HepG2 (cell line): ENCODE results near the gene NR2F1-AS1. TPM values are rescaled to one million over a fixed set of nuclear protein-coding genes. Genes with fewer than 3 reads are reported as not detected.

Experiments used
- ELF4 ChIP-seq: sonication (generic); formaldehyde crosslinking; IDR thresholded peaks from 2 replicates; pipeline ENCODE4 v1.5.0; 2020; ENCODE audit warnings: missing genetic modification reagents, mild to moderate bottlenecking, moderate library complexity, borderline replicate concordance
- ETV5 ChIP-seq: IDR thresholded peaks from 2 replicates; pipeline ENCODE4 v1.6.1; 2018; ENCODE audit warnings: missing biosample characterization, missing genetic modification reagents, inconsistent platforms, borderline replicate concordance
- FOXK1 ChIP-seq: sonication (generic); formaldehyde crosslinking; IDR thresholded peaks from 2 replicates; pipeline ENCODE4 v1.4.0; 2020; ENCODE audit warnings: low read depth, missing genetic modification reagents, borderline replicate concordance
- HHEX ChIP-seq: IDR thresholded peaks from 2 replicates; pipeline ENCODE4 v1.6.1; 2016; ENCODE audit warnings: control low read depth
- IRF2 ChIP-seq: IDR thresholded peaks from 2 replicates; pipeline ENCODE4 v1.6.1; 2018; ENCODE audit warnings: missing genetic modification reagents, missing compliant biosample characterization
- MTA1 ChIP-seq: sonication (generic); formaldehyde crosslinking; IDR thresholded peaks from 2 replicates; pipeline ENCODE4 v1.4.0; 2020; ENCODE audit warnings: missing genetic modification reagents, mild to moderate bottlenecking, borderline replicate concordance
- POGZ ChIP-seq: sonication (generic); formaldehyde crosslinking; IDR thresholded peaks from 2 replicates; pipeline ENCODE4 v1.4.0; 2020; ENCODE audit warnings: mild to moderate bottlenecking, missing genetic modification reagents
- RNF2 ChIP-seq: fragments of 450-650 bp; conservative IDR thresholded peaks from 2 replicates; pipeline ENCODE4 v1.6.1; 2016; ENCODE audit warnings: low read depth
- SMYD3 ChIP-seq: sonication (generic); formaldehyde crosslinking; IDR thresholded peaks from 2 replicates; pipeline ENCODE4 v1.8.1; 2023; ENCODE audit warnings: mild to moderate bottlenecking, missing genetic modification reagents
- U2AF1 ChIP-seq: fragments of 200-400 bp; formaldehyde crosslinking; optimal IDR thresholded peaks from 2 replicates; pipeline ENCODE3; 2017; ENCODE audit warnings: mild to moderate bottlenecking, low read depth, low read length
- ZNF230 ChIP-seq: sonication (generic); formaldehyde crosslinking; IDR thresholded peaks from 2 replicates; pipeline ENCODE4 v1.4.0; 2020; ENCODE audit warnings: mild to moderate bottlenecking, missing genetic modification reagents
- ZNF44 ChIP-seq: sonication (generic); formaldehyde crosslinking; IDR thresholded peaks from 2 replicates; pipeline ENCODE4 v1.5.1; 2020; ENCODE audit warnings: mild to moderate bottlenecking, missing genetic modification reagents
- ZSCAN21 ChIP-seq: sonication (generic); formaldehyde crosslinking; IDR thresholded peaks from 2 replicates; pipeline ENCODE4 v1.8.0; 2022; ENCODE audit warnings: mild to moderate bottlenecking, missing genetic modification reagents, moderate library complexity, borderline replicate concordance
- polyA plus RNA-seq, 8 experiments: library from polyadenylated mRNA; depleted of rRNA in 3 of 8; stranded (reverse) in 7 of 8; unstranded in 1 of 8; fragments of >200 nt; fragmentation: Illumina TruSeq in 4 of 8; extraction: Trizol in 4 of 8; gene quantifications; 2 replicates each; pipeline versions ENCODE4 v1.2.1 to v1.2.3, GENCODE V29; 2011 to 2016; ENCODE audit warnings: low read depth in 4 of 8, missing spikeins in 1 of 8, mixed read lengths in 1 of 8; ENCODE audit not compliant: insufficient read depth in 1 of 8
- total RNA-seq, 5 experiments: library from RNA; depleted of rRNA; stranded (reverse); fragments of >200 nt; fragmentation: Illumina TruSeq; extraction: Trizol; gene quantifications; 2 replicates each; pipeline ENCODE4 v1.2.3, GENCODE V29; 2016; ENCODE audit warnings: low read depth in 1 of 5
- TF ChIP-seq, protein P1 (sequence below), 2 experiments: fragments of 450-650 bp in 1 of 2; sonication (generic) in 1 of 2; formaldehyde crosslinking in 1 of 2; IDR thresholded peaks; 2 replicates each; pipeline versions ENCODE4 v1.6.1 to v1.8.0; 2016 to 2022; ENCODE audit warnings: antibody characterized with exemption in 1 of 2, mild to moderate bottlenecking in 1 of 2, missing genetic modification reagents in 1 of 2
- TF ChIP-seq, protein P2 (sequence below): sonication (generic); formaldehyde crosslinking; IDR thresholded peaks from 2 replicates; pipeline ENCODE4 v1.4.0; 2020; ENCODE audit warnings: missing genetic modification reagents
- TF ChIP-seq, protein P3 (sequence below): sonication (generic); formaldehyde crosslinking; IDR thresholded peaks from 2 replicates; pipeline ENCODE4 v1.5.1; 2020; ENCODE audit warnings: mild to moderate bottlenecking, missing genetic modification reagents

The NR2F1-AS1 gene
- total and polyA plus RNA-seq, 2 of the 13 experiments (the other 11 are each of a cell fraction or from before 2014, with no cell fraction given), result 2.8 TPM

DNA sequence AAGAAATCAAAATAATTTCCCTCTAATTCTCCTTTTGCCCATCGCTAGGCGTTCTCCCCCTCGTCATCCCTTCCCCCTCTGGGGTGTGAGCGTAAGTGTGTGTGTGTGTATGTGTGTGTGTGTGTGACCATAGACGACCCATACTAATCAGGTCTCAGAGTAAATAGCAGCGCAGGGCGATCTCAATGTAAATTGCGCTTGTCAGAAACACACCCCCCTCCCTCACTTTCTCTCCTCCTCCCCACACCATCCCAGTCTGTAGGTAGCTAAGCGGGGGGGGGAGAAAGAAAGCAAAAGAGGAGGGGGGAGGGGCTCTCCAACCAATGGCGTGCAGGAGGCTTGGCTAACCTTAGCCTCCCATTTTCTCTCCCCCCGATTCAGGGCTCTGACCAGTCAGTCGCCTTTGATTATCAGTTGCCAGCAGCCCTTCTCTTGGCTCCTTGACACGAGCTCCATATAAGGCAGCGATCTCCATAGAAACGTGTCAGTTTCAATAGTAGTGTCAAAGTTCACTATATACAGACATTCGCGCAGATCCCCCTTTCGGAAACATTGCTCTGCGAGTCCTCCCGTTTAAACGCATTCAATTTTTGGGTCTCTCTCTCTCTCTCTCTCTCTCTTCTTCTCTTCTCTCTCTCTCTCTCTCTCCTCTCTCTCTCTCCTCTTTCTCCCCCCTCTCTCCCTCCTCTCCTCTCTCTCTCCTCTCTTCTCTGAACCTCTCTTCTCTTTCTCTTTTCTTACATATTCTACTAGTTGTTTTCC is 1.8 kb upstream of the NR2F1-AS1 start, which contains the start of gene NR2F1 (continued):
- TF ChIP-seq, protein P1, sequence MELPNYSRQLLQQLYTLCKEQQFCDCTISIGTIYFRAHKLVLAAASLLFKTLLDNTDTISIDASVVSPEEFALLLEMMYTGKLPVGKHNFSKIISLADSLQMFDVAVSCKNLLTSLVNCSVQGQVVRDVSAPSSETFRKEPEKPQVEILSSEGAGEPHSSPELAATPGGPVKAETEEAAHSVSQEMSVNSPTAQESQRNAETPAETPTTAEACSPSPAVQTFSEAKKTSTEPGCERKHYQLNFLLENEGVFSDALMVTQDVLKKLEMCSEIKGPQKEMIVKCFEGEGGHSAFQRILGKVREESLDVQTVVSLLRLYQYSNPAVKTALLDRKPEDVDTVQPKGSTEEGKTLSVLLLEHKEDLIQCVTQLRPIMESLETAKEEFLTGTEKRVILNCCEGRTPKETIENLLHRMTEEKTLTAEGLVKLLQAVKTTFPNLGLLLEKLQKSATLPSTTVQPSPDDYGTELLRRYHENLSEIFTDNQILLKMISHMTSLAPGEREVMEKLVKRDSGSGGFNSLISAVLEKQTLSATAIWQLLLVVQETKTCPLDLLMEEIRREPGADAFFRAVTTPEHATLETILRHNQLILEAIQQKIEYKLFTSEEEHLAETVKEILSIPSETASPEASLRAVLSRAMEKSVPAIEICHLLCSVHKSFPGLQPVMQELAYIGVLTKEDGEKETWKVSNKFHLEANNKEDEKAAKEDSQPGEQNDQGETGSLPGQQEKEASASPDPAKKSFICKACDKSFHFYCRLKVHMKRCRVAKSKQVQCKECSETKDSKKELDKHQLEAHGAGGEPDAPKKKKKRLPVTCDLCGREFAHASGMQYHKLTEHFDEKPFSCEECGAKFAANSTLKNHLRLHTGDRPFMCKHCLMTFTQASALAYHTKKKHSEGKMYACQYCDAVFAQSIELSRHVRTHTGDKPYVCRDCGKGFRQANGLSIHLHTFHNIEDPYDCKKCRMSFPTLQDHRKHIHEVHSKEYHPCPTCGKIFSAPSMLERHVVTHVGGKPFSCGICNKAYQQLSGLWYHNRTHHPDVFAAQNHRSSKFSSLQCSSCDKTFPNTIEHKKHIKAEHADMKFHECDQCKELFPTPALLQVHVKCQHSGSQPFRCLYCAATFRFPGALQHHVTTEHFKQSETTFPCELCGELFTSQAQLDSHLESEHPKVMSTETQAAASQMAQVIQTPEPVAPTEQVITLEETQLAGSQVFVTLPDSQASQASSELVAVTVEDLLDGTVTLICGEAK (IDR thresholded peaks at IDR 0.05), result no peak
- TF ChIP-seq, protein P1 (CRISPR knock-in tag; IDR thresholded peaks at IDR 0.05), result peak; percentile 74; the same call in 1 of the 2 replicates
- no peak for TF ChIP-seq HHEX
- TF ChIP-seq ELF4 (CRISPR knock-in tag), result peak; percentile 58; the same call in 1 of the 2 replicates
- TF ChIP-seq ZNF44, result no peak
- peak; percentile 82 for TF ChIP-seq MTA1 (CRISPR knock-in tag)
- TF ChIP-seq ETV5 (CRISPR knock-in tag), result no peak; the same call in 1 of the 2 replicates
- peak; percentile 62 for TF ChIP-seq IRF2 (CRISPR knock-in tag)
- peak; percentile 30 for TF ChIP-seq U2AF1
- no peak for TF ChIP-seq ZSCAN21 (CRISPR knock-in tag)
- TF ChIP-seq, protein P2, sequence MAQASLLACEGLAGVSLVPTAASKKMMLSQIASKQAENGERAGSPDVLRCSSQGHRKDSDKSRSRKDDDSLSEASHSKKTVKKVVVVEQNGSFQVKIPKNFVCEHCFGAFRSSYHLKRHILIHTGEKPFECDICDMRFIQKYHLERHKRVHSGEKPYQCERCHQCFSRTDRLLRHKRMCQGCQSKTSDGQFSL (CRISPR knock-in tag), result peak; percentile 89; the same call in 1 of the 2 replicates
- TF ChIP-seq POGZ (CRISPR knock-in tag), result peak; percentile 91
- TF ChIP-seq RNF2, result no peak
- TF ChIP-seq SMYD3 (CRISPR knock-in tag), result 0 out of 2 replicates have a peak, but pooled peaks have one; percentile 69
- peak; percentile 46; the same call in 1 of the 2 replicates for TF ChIP-seq FOXK1
- TF ChIP-seq, protein P3, sequence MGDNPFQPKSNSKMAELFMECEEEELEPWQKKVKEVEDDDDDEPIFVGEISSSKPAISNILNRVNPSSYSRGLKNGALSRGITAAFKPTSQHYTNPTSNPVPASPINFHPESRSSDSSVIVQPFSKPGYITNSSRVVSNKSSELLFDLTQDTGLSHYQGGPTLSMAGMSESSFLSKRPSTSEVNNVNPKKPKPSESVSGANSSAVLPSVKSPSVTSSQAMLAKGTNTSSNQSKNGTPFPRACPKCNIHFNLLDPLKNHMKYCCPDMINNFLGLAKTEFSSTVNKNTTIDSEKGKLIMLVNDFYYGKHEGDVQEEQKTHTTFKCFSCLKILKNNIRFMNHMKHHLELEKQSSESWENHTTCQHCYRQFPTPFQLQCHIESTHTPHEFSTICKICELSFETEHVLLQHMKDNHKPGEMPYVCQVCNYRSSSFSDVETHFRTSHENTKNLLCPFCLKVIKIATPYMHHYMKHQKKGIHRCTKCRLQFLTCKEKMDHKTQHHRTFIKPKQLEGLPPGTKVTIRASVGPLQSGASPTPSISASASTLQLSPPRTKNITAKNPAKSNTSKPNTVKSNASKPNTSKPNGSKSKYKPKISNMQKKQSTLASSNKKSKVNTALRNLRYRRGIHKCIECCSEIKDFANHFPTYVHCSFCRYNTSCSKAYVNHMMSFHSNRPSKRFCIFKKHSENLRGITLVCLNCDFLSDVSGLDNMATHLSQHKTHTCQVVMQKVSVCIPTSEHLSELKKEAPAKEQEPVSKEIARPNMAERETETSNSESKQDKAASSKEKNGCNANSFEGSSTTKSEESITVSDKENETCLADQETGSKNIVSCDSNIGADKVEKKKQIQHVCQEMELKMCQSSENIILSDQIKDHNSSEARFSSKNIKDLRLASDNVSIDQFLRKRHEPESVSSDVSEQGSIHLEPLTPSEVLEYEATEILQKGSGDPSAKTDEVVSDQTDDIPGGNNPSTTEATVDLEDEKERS, result peak; percentile 41; the same call in 1 of the 2 replicates
- peak; percentile 83; the same call in 1 of the 2 replicates for TF ChIP-seq ZNF230 (CRISPR knock-in tag)
